Vagina (tissue), 2 donors: Measurements from ENCODE around the gene BMF. TPM values are rescaled to one million over a fixed set of nuclear protein-coding genes. Genes with fewer than 3 reads are reported as not detected.
A peak's percentile ranks its signal among the peaks of the same experiment; 100 is the strongest.
"Not testable (repeated sequence)": the region's sequence is repeated elsewhere in the genome, so short reads cannot be mapped to it uniquely, and the experiment has no call there.

ENCODE experiments used
- DNase-seq, 2 donors: peaks; one replicate each; pipeline ENCODE4 v3.0.0-alpha.2; 2017; ENCODE audit errors: extremely low spot score in 2 of 2
- H3K27ac ChIP-seq: fragments of 200-600 bp; sonication (generic); one replicate; pipeline ENCODE4 v1.5.1; 2019
- H3K27me3 ChIP-seq: fragments of 200-600 bp; sonication (generic); one replicate; pipeline ENCODE4 v1.5.1; 2019
- H3K36me3 ChIP-seq, 2 donors: fragments of 200-600 bp; sonication (generic); one replicate each; pipeline ENCODE4 v1.5.1; 2017 to 2019
- H3K4me1 ChIP-seq: fragments of 200-600 bp; sonication (generic); one replicate; pipeline ENCODE4 v1.5.1; 2019
- H3K4me3 ChIP-seq, 2 donors: fragments of 200-600 bp; sonication (generic); 1 replicate in 1 of 2; 2 replicates in 1 of 2; pipeline ENCODE4 v1.5.1; 2016 to 2019
- H3K9me3 ChIP-seq: fragments of 200-600 bp; sonication (generic); one replicate; pipeline ENCODE4 v1.5.1; 2019
- CTCF ChIP-seq, 3 experiments: fragments of 450-650 bp in 2 of 3; fragments of 200-600 bp in 1 of 3; sonication (generic) in 1 of 3; IDR thresholded peaks; one replicate each; pipeline ENCODE4 v1.5.1; 2017 to 2019; ENCODE audit warnings: antibody characterized with exemption in 3 of 3, mild to moderate bottlenecking in 2 of 3, moderate library complexity in 2 of 3
- POLR2A ChIP-seq, 2 donors: fragments of 450-650 bp; IDR thresholded peaks; one replicate each; pipeline ENCODE4 v1.6.1; 2017; ENCODE audit warnings: antibody characterized with exemption in 2 of 2, mild to moderate bottlenecking in 2 of 2, moderate library complexity in 2 of 2
- POLR2AphosphoS5 ChIP-seq, 2 donors: sonication (generic); formaldehyde crosslinking; IDR thresholded peaks; one replicate each; pipeline ENCODE4 v1.9.0; 2017; ENCODE audit warnings: antibody characterized with exemption in 2 of 2, mild to moderate bottlenecking in 2 of 2, low read depth in 1 of 2; ENCODE audit not compliant: insufficient read depth in 1 of 2
- intact Hi-C: fragments of 100-400 bp; cut with DNase I; formaldehyde crosslinking; loops from one replicate; pipeline ENCODE4 v1.15.1; 2023
- total RNA-seq: library from RNA; depleted of rRNA; stranded (reverse); fragments of >200 nt; gene quantifications from one replicate; pipeline ENCODE4 v1.2.3, GENCODE V29; 2016

The BMF gene
- total RNA-seq, 1 donor from 2014 or later, result 2.9 TPM

- Histone ChIP-seq H3K4me1 (no peaks in the 10 kb centered on the region), H3K4me3 (no peak overlapping the region), H3K36me3 (no peaks in the 10 kb centered on the region), H3K27ac (no peak overlapping the region), H3K27me3 (no peaks in the 10 kb centered on the region), H3K9me3 (no peaks in the 10 kb centered on the region)
- TF ChIP-seq POLR2A (IDR thresholded peaks at IDR 0.05) (no peak), CTCF (IDR thresholded peaks at IDR 0.05) (no peak), POLR2AphosphoS5 (IDR thresholded peaks at IDR 0.05; ENCODE audit: insufficient read depth in 1 of 2, low read depth in 1 of 2) (no peak)
- intact Hi-C loops, result no loop called here
- DNase-seq, result no peak
Observed at GRCh38 chr15:40151499-40151898, 42.8 kb upstream of the BMF start.

- peak in 1 of 2 donors; percentile 44 for DNase-seq
- H3K4me1 ChIP-seq, result no peaks in the 10 kb centered on the region
- H3K36me3 ChIP-seq, result no peaks in the 10 kb centered on the region
- TF ChIP-seq POLR2A (IDR thresholded peaks at IDR 0.05), result no peak
- TF ChIP-seq CTCF (IDR thresholded peaks at IDR 0.05), result no peak
- TF ChIP-seq POLR2AphosphoS5 (IDR thresholded peaks at IDR 0.05; ENCODE audit: insufficient read depth in 1 of 2, low read depth in 1 of 2), result no peak
- H3K27ac ChIP-seq, result no peak overlapping the region
- intact Hi-C loops, result no loop called here
- no peaks in the 10 kb centered on the region for H3K9me3 ChIP-seq
- no peaks in the 10 kb centered on the region for H3K27me3 ChIP-seq
- no peak overlapping the region for H3K4me3 ChIP-seq
Observed at GRCh38 chr15:40150163-40150925, 41.7 kb upstream of the BMF start.

- Histone ChIP-seq H3K27ac (no peak overlapping the region), H3K27me3 (no peaks in the 10 kb centered on the region), H3K4me3 (no peak overlapping the region), H3K4me1 (no peaks in the 10 kb centered on the region), H3K36me3 (no peaks in the 10 kb centered on the region), H3K9me3 (no peaks in the 10 kb centered on the region)
- intact Hi-C loops, result no loop called here
- TF ChIP-seq CTCF (IDR thresholded peaks at IDR 0.05), result no peak
- peak; percentile 61 to 72 for DNase-seq
Observed at GRCh38 chr15:40149339-40149738, 40.7 kb upstream of the BMF start.

GRCh38 chr15:40146037-40146436, 37.4 kb upstream of the BMF start:
- DNase-seq, result peak; percentile 18 to 31
- Histone ChIP-seq H3K36me3 (no peaks in the 10 kb centered on the region), H3K4me3 (no peak overlapping the region), H3K9me3 (no peaks in the 10 kb centered on the region), H3K4me1 (no peaks in the 10 kb centered on the region), H3K27me3 (no peaks in the 10 kb centered on the region), H3K27ac (no peak overlapping the region)
- TF ChIP-seq POLR2A (IDR thresholded peaks at IDR 0.05) (no peak), POLR2AphosphoS5 (IDR thresholded peaks at IDR 0.05; ENCODE audit: insufficient read depth in 1 of 2, low read depth in 1 of 2) (no peak), CTCF (IDR thresholded peaks at IDR 0.05) (no peak)
- intact Hi-C loops, result no loop called here

GRCh38 chr15:40142428-40142827, 33.7 kb upstream of the BMF start:
- no peak overlapping the region for H3K4me3 ChIP-seq
- TF ChIP-seq CTCF (IDR thresholded peaks at IDR 0.05) (no peak), POLR2A (IDR thresholded peaks at IDR 0.05) (no peak), POLR2AphosphoS5 (IDR thresholded peaks at IDR 0.05; ENCODE audit: insufficient read depth in 1 of 2, low read depth in 1 of 2) (no peak)
- intact Hi-C loops, result no loop called here
- H3K27ac ChIP-seq, result no peak overlapping the region
- H3K9me3 ChIP-seq, result no peaks in the 10 kb centered on the region
- H3K36me3 ChIP-seq, result no peaks in the 10 kb centered on the region
- no peak for DNase-seq
- no peaks in the 10 kb centered on the region for H3K27me3 ChIP-seq
- no peaks in the 10 kb centered on the region for H3K4me1 ChIP-seq

- H3K27me3 ChIP-seq, H3K9me3 ChIP-seq, DNase-seq, H3K4me3 ChIP-seq, H3K4me1 ChIP-seq, H3K27ac ChIP-seq, intact Hi-C loops, H3K36me3 ChIP-seq: not testable (repeated sequence)
Observed at GRCh38 chr15:40138201-40138570, 29.5 kb upstream of the BMF start.
